ENCODE measurements around the gene PAPPA. TPM values are rescaled to one million over a fixed set of nuclear protein-coding genes. Genes with fewer than 3 reads are reported as not detected.

PAPPA gene
- total and polyA plus RNA-seq, 2 donors from 2014 or later = 4.2 to 10.2 TPM

GRCh38 chr9:116308076-116308475 is 154.5 kb downstream of the PAPPA start:
- TF ChIP-seq CTCF (IDR thresholded peaks at IDR 0.05; ENCODE audit: borderline replicate concordance, extremely low read depth, insufficient read depth) = no peak
- Histone ChIP-seq H3K27ac (ENCODE audit: low read depth in 2 of 2, low read length in 2 of 2) (no peak overlapping the region), H3K9me3 (ENCODE audit: control insufficient read depth in 2 of 3, insufficient read depth in 1 of 3, low read length in 3 of 3) (no peaks in the 10 kb centered on the region), H3K9ac (ENCODE audit: low read length in 3 of 3) (no peak overlapping the region), H3K4me3 (ENCODE audit: low read length in 3 of 3) (no peak overlapping the region), H3K36me3 (ENCODE audit: control insufficient read depth in 2 of 3, insufficient read depth in 3 of 3, low read length in 3 of 3) (peaks cover 0 to 3% (median 0%) of the 10 kb centered on the region in 3 donors), H3K4me1 (ENCODE audit: control insufficient read depth in 2 of 3, insufficient read depth in 2 of 3, low read depth in 1 of 3, low read length in 3 of 3) (no peaks in the 10 kb centered on the region), H3K27me3 (ENCODE audit: control insufficient read depth, insufficient read depth, low read length) (no peaks in the 10 kb centered on the region)
- DNase-seq (no peak), FAIRE-seq (no peak)
- intact Hi-C loops (cut with DNase I) = no loop called here

GRCh38 chr9:116309900-116310611 is 156.5 kb downstream of the PAPPA start:
- DNase-seq = no peak
- no peak for TF ChIP-seq CTCF (IDR thresholded peaks at IDR 0.05; ENCODE audit: borderline replicate concordance, extremely low read depth, insufficient read depth)
- Histone ChIP-seq H3K9ac (ENCODE audit: low read length in 3 of 3) (no peak overlapping the region), H3K9me3 (ENCODE audit: control insufficient read depth in 2 of 3, insufficient read depth in 1 of 3, low read length in 3 of 3) (no peaks in the 10 kb centered on the region), H3K4me1 (ENCODE audit: control insufficient read depth in 2 of 3, insufficient read depth in 2 of 3, low read depth in 1 of 3, low read length in 3 of 3) (no peaks in the 10 kb centered on the region), H3K36me3 (ENCODE audit: control insufficient read depth in 2 of 3, insufficient read depth in 3 of 3, low read length in 3 of 3) (no peaks in the 10 kb centered on the region), H3K27me3 (ENCODE audit: control insufficient read depth, insufficient read depth, low read length) (no peaks in the 10 kb centered on the region), H3K27ac (ENCODE audit: low read depth in 2 of 2, low read length in 2 of 2) (no peak overlapping the region), H3K4me3 (ENCODE audit: low read length in 3 of 3) (no peak overlapping the region)
- no peak for FAIRE-seq
- intact Hi-C loops (cut with DNase I) = no loop called here

GRCh38 chr9:116312221-116312620 is 158.6 kb downstream of the PAPPA start:
- H3K9me3 ChIP-seq (ENCODE audit: control insufficient read depth in 2 of 3, insufficient read depth in 1 of 3, low read length in 3 of 3) = no peaks in the 10 kb centered on the region
- no peak overlapping the region for H3K4me3 ChIP-seq (ENCODE audit: low read length in 3 of 3)
- no peaks in the 10 kb centered on the region for H3K36me3 ChIP-seq (ENCODE audit: control insufficient read depth in 2 of 3, insufficient read depth in 3 of 3, low read length in 3 of 3)
- H3K27ac ChIP-seq (ENCODE audit: low read depth in 2 of 2, low read length in 2 of 2) = no peak overlapping the region
- H3K9ac ChIP-seq (ENCODE audit: low read length in 3 of 3) = no peak overlapping the region
- DNase-seq (no peak), FAIRE-seq (no peak)
- H3K27me3 ChIP-seq (ENCODE audit: control insufficient read depth, insufficient read depth, low read length) = no peaks in the 10 kb centered on the region
- no peaks in the 10 kb centered on the region for H3K4me1 ChIP-seq (ENCODE audit: control insufficient read depth in 2 of 3, insufficient read depth in 2 of 3, low read depth in 1 of 3, low read length in 3 of 3)
- no peak for TF ChIP-seq CTCF (IDR thresholded peaks at IDR 0.05; ENCODE audit: borderline replicate concordance, extremely low read depth, insufficient read depth)
- intact Hi-C loops (cut with DNase I) = no loop called here

- Histone ChIP-seq H3K9ac (ENCODE audit: low read length in 3 of 3) (no peak overlapping the region), H3K36me3 (ENCODE audit: control insufficient read depth in 2 of 3, insufficient read depth in 3 of 3, low read length in 3 of 3) (no peaks in the 10 kb centered on the region), H3K9me3 (ENCODE audit: control insufficient read depth in 2 of 3, insufficient read depth in 1 of 3, low read length in 3 of 3) (no peaks in the 10 kb centered on the region), H3K4me1 (ENCODE audit: control insufficient read depth in 2 of 3, insufficient read depth in 2 of 3, low read depth in 1 of 3, low read length in 3 of 3) (no peaks in the 10 kb centered on the region), H3K27me3 (ENCODE audit: control insufficient read depth, insufficient read depth, low read length) (no peaks in the 10 kb centered on the region), H3K4me3 (ENCODE audit: low read length in 3 of 3) (no peak overlapping the region), H3K27ac (ENCODE audit: low read depth in 2 of 2, low read length in 2 of 2) (no peak overlapping the region)
- no peak for FAIRE-seq
- DNase-seq = no peak
- peak; percentile 8 for TF ChIP-seq CTCF (IDR thresholded peaks at IDR 0.05; ENCODE audit: borderline replicate concordance, extremely low read depth, insufficient read depth)
- intact Hi-C loops (cut with DNase I) = no loop called here
These were observed 160.0 kb downstream of the PAPPA start for GRCh38 chr9:116313638-116314037.
